Mesenchymal stem cell (in vitro differentiated cells and primary cell): ENCODE results near the gene NRG4.

Experiments
- DNase-seq: peaks from one replicate; pipeline ENCODE4 v3.0.0-alpha.2; 2013
- H2AFZ ChIP-seq: one replicate; pipeline ENCODE4 v1.6.1; 2013; ENCODE audit warnings: low read depth, mild to moderate bottlenecking, control low read depth, inconsistent platforms, low read length, moderate library complexity
- H2AK5ac ChIP-seq: 2 replicates; pipeline ENCODE4 v1.6.1; 2013; ENCODE audit warnings: low read length, moderate library complexity, mild to moderate bottlenecking, inconsistent platforms; ENCODE audit not compliant: severe bottlenecking
- H2BK120ac ChIP-seq: one replicate; pipeline ENCODE4 v1.6.1; 2013; ENCODE audit warnings: low read depth, mild to moderate bottlenecking, inconsistent platforms, low read length, moderate library complexity
- H2BK12ac ChIP-seq, 2 experiments: one replicate each; pipeline ENCODE4 v1.6.1; 2013; ENCODE audit warnings: inconsistent platforms in 2 of 2, low read length in 2 of 2, mild to moderate bottlenecking in 2 of 2, moderate library complexity in 2 of 2, control low read depth in 1 of 2
- H2BK15ac ChIP-seq: one replicate; pipeline ENCODE4 v1.6.1; 2013; ENCODE audit warnings: mild to moderate bottlenecking, low read depth, inconsistent platforms; ENCODE audit not compliant: poor library complexity, severe bottlenecking
- H2BK5ac ChIP-seq: 2 replicates; pipeline ENCODE4 v1.6.1; 2013; ENCODE audit warnings: low read depth, mild to moderate bottlenecking, low read length, control low read depth, inconsistent platforms; ENCODE audit not compliant: poor library complexity, severe bottlenecking
- H3K14ac ChIP-seq, 2 experiments: one replicate each; pipeline ENCODE4 v1.6.1; 2013; ENCODE audit warnings: inconsistent platforms in 2 of 2, low read length in 2 of 2, control low read depth in 1 of 2, mild to moderate bottlenecking in 1 of 2, moderate library complexity in 1 of 2
- H3K18ac ChIP-seq, 2 experiments: one replicate each; pipeline ENCODE4 v1.6.1; 2013; ENCODE audit warnings: inconsistent platforms in 2 of 2, low read length in 2 of 2, control low read depth in 1 of 2, low read depth in 1 of 2, mild to moderate bottlenecking in 1 of 2
- H3K23ac ChIP-seq, 2 experiments: one replicate each; pipeline ENCODE4 v1.6.1; 2013; ENCODE audit warnings: inconsistent platforms in 2 of 2, low read length in 2 of 2, mild to moderate bottlenecking in 2 of 2, moderate library complexity in 2 of 2, control low read depth in 1 of 2
- H3K27ac ChIP-seq: 2 replicates; pipeline ENCODE4 v1.5.1; 2013; ENCODE audit warnings: mild to moderate bottlenecking, moderate library complexity, low read length, control low read depth, inconsistent platforms; ENCODE audit not compliant: poor library complexity, severe bottlenecking
- H3K27me3 ChIP-seq, 2 experiments: 2 replicates each; pipeline versions ENCODE4 v1.6.1 to v1.7.0; 2013; ENCODE audit warnings: low read length in 2 of 2, mild to moderate bottlenecking in 2 of 2, moderate library complexity in 2 of 2, control low read depth in 1 of 2, inconsistent platforms in 1 of 2; ENCODE audit not compliant: control insufficient read depth in 1 of 2, insufficient read depth in 1 of 2
- H3K36me3 ChIP-seq, 2 experiments: 2 replicates each; pipeline versions ENCODE4 v1.6.1 to v1.7.0; 2013; ENCODE audit warnings: low read length in 2 of 2, control low read depth in 1 of 2, inconsistent platforms in 1 of 2, low read depth in 1 of 2, mild to moderate bottlenecking in 1 of 2; ENCODE audit not compliant: insufficient read depth in 2 of 2, control insufficient read depth in 1 of 2
- H3K4ac ChIP-seq, 2 experiments: one replicate each; pipeline ENCODE4 v1.6.1; 2013; ENCODE audit warnings: inconsistent platforms in 2 of 2, low read length in 2 of 2, mild to moderate bottlenecking in 2 of 2, moderate library complexity in 2 of 2, control low read depth in 1 of 2, low read depth in 1 of 2
- H3K4me1 ChIP-seq: 2 replicates; pipeline ENCODE4 v1.6.1; 2013; ENCODE audit warnings: low read depth, low read length, control low read depth; ENCODE audit not compliant: control insufficient read depth, insufficient read depth
- H3K4me2 ChIP-seq: 2 replicates; pipeline ENCODE4 v1.6.1; 2013; ENCODE audit warnings: low read length, mild to moderate bottlenecking, inconsistent platforms; ENCODE audit not compliant: poor library complexity, severe bottlenecking
- H3K4me3 ChIP-seq, 2 experiments: 2 replicates each; pipeline versions ENCODE4 v1.5.1 to v1.7.0; 2013; ENCODE audit warnings: low read length in 2 of 2, mild to moderate bottlenecking in 2 of 2, control low read depth in 1 of 2, low read depth in 1 of 2; ENCODE audit not compliant: insufficient read depth in 1 of 2
- H3K79me1 ChIP-seq: replicated peaks from 2 replicates; pipeline ENCODE4 v1.6.1; 2013; ENCODE audit warnings: mild to moderate bottlenecking, control low read depth, low read length, inconsistent platforms; ENCODE audit not compliant: poor library complexity, severe bottlenecking
- H3K9ac ChIP-seq: 2 replicates; pipeline ENCODE4 v1.7.0; 2013; ENCODE audit warnings: mild to moderate bottlenecking, low read length, moderate library complexity
- H3K9me3 ChIP-seq: 2 replicates; pipeline ENCODE4 v1.7.0; 2013; ENCODE audit warnings: mild to moderate bottlenecking, low read length; ENCODE audit not compliant: control insufficient read depth
- H4K8ac ChIP-seq: one replicate; pipeline ENCODE4 v1.6.1; 2013; ENCODE audit warnings: inconsistent platforms, mild to moderate bottlenecking, low read length, moderate library complexity
- H4K91ac ChIP-seq: one replicate; pipeline ENCODE4 v1.6.1; 2013; ENCODE audit warnings: mild to moderate bottlenecking, low read length, inconsistent platforms
- WGBS: methylation state at CpG from one replicate; pipeline ENCODE4 v1.1.7; 2013; ENCODE audit warnings: mixed read lengths; 5-methylcytosine and 5-hydroxymethylcytosine counted together

NRG4 gene

GRCh38 chr15:75905231-75905630 lies 107.0 kb downstream of the NRG4 start:
- Histone ChIP-seq H3K18ac (no peak overlapping the region), H3K27ac (no peak overlapping the region), H3K4ac (no peak overlapping the region), H2AFZ (no peak overlapping the region), H4K8ac (no peak overlapping the region), H3K4me1 (peaks cover 6% of the 10 kb centered on the region), H3K23ac (no peak overlapping the region), H2AK5ac (no peak overlapping the region), H3K36me3 (peaks cover 4 to 45% of the 10 kb centered on the region in 2 experiments), H3K79me1 (peaks cover 13% of the 10 kb centered on the region), H3K4me2 (peak overlapping the region; percentile 35), H2BK12ac (no peak overlapping the region), H3K27me3 (no peaks in the 10 kb centered on the region), H2BK15ac (no peak overlapping the region), H4K91ac (no peak overlapping the region), H3K9me3 (no peaks in the 10 kb centered on the region), H3K14ac (no peak overlapping the region), H2BK120ac (no peak overlapping the region), H2BK5ac (no peak overlapping the region), H3K4me3 (peak overlapping the region in 1 of 2 experiments; percentile 58), H3K9ac (no peak overlapping the region)
- no peak for DNase-seq
- 87% methylated on average over 5 of the region's 5 CpGs for WGBS

GRCh38 chr15:75903331-75904239 lies 108.6 kb downstream of the NRG4 start, which contains the start of gene FBXO22:
Gene FBXO22, plus strand, starts transcription at chr15:75903878. Its CDS starts 86 bp downstream, at chr15:75903964.
- DNase-seq: peak; percentile 92
- Histone ChIP-seq H3K4ac (peak within 1 kb of the TSS; percentile 3 to 75), H2BK15ac (peak within 1 kb of the TSS; percentile 92), H3K36me3 (peaks cover 4 to 44% of the 10 kb centered on the region in 2 experiments), H3K9ac (peak within 1 kb of the TSS; percentile 97), H3K4me3 (peak within 1 kb of the TSS; percentile 84 to 90), H3K14ac (peak within 1 kb of the TSS; percentile 47 to 90), H3K18ac (peak within 1 kb of the TSS; percentile 66 to 87), H2BK5ac (peak within 1 kb of the TSS; percentile 69), H3K9me3 (no peaks in the 10 kb centered on the region), H2AK5ac (peak within 1 kb of the TSS; percentile 96), H2BK12ac (peak within 1 kb of the TSS; percentile 71 to 90), H2AFZ (peak within 1 kb of the TSS; percentile 20), H3K79me1 (peaks cover 11% of the 10 kb centered on the region), H4K8ac (peak within 1 kb of the TSS; percentile 88), H3K27ac (peak within 1 kb of the TSS; percentile 84), H3K23ac (peak within 1 kb of the TSS in 1 of 2 experiments; percentile 61), H2BK120ac (peak within 1 kb of the TSS; percentile 75), H3K4me1 (peaks cover 6% of the 10 kb centered on the region), H4K91ac (peak within 1 kb of the TSS; percentile 48), H3K4me2 (peak within 1 kb of the TSS; percentile 81), H3K27me3 (no peaks in the 10 kb centered on the region)
- WGBS: 3% methylated on average over 49 of the region's 63 CpGs

- H3K9me3 ChIP-seq: no peaks in the 10 kb centered on the region
- H2AK5ac ChIP-seq: no peak overlapping the region
- H4K8ac ChIP-seq: no peak overlapping the region
- H3K18ac ChIP-seq: peak overlapping the region; percentile 4 to 49
- H3K4me3 ChIP-seq: no peak overlapping the region
- peak; percentile 87 for DNase-seq
- no peak overlapping the region for H3K4ac ChIP-seq
- H3K36me3 ChIP-seq: peaks cover 0 to 51% of the 10 kb centered on the region in 2 experiments
- no peaks in the 10 kb centered on the region for H3K27me3 ChIP-seq
- peaks cover 15% of the 10 kb centered on the region for H3K79me1 ChIP-seq
- no peak overlapping the region for H3K9ac ChIP-seq
- H2BK5ac ChIP-seq: no peak overlapping the region
- H2BK15ac ChIP-seq: no peak overlapping the region
- no peak overlapping the region for H3K23ac ChIP-seq
- peaks cover 6% of the 10 kb centered on the region for H3K4me1 ChIP-seq
- H3K14ac ChIP-seq: no peak overlapping the region
- no peak overlapping the region for H2AFZ ChIP-seq
- no peak overlapping the region for H3K4me2 ChIP-seq
- 24% methylated on average over 8 of the region's 8 CpGs for WGBS
- peak overlapping the region in 1 of 2 experiments; percentile 70 for H2BK12ac ChIP-seq
- no peak overlapping the region for H2BK120ac ChIP-seq
- peak overlapping the region; percentile 6 for H3K27ac ChIP-seq
- H4K91ac ChIP-seq: no peak overlapping the region
Measured at GRCh38 chr15:75902129-75902557, 110.1 kb downstream of the NRG4 start.

- no peak overlapping the region for H4K91ac ChIP-seq
- H2AK5ac ChIP-seq: no peak overlapping the region
- no peak overlapping the region for H3K18ac ChIP-seq
- no peak overlapping the region for H3K4ac ChIP-seq
- H2BK12ac ChIP-seq: no peak overlapping the region
- H3K4me3 ChIP-seq: no peak overlapping the region
- H2BK120ac ChIP-seq: no peak overlapping the region
- H3K79me1 ChIP-seq: peaks cover 17% of the 10 kb centered on the region
- H3K4me1 ChIP-seq: peaks cover 6% of the 10 kb centered on the region
- H3K27me3 ChIP-seq: no peaks in the 10 kb centered on the region
- DNase-seq: no peak
- peaks cover 0 to 42% of the 10 kb centered on the region in 2 experiments for H3K36me3 ChIP-seq
- no peaks in the 10 kb centered on the region for H3K9me3 ChIP-seq
- no peak overlapping the region for H2BK15ac ChIP-seq
- H3K27ac ChIP-seq: no peak overlapping the region
- no peak overlapping the region for H2BK5ac ChIP-seq
- no peak overlapping the region for H3K9ac ChIP-seq
- no peak overlapping the region for H4K8ac ChIP-seq
- H3K14ac ChIP-seq: no peak overlapping the region
- H3K23ac ChIP-seq: no peak overlapping the region
- no peak overlapping the region for H3K4me2 ChIP-seq
- no peak overlapping the region for H2AFZ ChIP-seq
Measured at GRCh38 chr15:75900577-75900976, 111.6 kb downstream of the NRG4 start.
